Measurements from ENCODE around the gene ZNF580. TPM values are rescaled to one million over a fixed set of nuclear protein-coding genes. Genes with fewer than 3 reads are reported as not detected.

The ZNF580 gene
- total and polyA plus RNA-seq, 9 of the 15 experiments (the other 6 are each of a cell fraction or from before 2014, with no cell fraction given): 2.3 to 47.4 (median 6.0) TPM

DNA sequence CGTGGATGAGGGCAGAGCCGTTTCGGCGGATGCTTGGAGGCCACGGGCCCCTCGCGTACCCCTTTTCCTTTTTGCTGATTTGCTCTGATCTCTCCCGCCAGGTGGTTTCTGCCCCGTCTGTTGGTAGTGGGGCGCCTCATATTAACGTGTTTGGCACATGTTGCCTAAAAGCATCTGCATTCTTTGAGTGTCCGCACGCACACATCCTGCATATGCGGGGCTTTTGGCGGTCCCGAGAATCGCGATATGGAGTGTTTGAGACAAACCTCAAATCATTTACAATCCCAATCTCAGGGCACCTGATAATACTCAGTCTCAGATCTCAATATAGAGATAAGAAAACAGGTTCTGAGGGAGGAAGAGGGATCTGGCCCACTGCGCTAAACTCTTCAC is 14.8 kb downstream of the ZNF580 start (continued):
- TF ChIP-seq, protein P1, sequence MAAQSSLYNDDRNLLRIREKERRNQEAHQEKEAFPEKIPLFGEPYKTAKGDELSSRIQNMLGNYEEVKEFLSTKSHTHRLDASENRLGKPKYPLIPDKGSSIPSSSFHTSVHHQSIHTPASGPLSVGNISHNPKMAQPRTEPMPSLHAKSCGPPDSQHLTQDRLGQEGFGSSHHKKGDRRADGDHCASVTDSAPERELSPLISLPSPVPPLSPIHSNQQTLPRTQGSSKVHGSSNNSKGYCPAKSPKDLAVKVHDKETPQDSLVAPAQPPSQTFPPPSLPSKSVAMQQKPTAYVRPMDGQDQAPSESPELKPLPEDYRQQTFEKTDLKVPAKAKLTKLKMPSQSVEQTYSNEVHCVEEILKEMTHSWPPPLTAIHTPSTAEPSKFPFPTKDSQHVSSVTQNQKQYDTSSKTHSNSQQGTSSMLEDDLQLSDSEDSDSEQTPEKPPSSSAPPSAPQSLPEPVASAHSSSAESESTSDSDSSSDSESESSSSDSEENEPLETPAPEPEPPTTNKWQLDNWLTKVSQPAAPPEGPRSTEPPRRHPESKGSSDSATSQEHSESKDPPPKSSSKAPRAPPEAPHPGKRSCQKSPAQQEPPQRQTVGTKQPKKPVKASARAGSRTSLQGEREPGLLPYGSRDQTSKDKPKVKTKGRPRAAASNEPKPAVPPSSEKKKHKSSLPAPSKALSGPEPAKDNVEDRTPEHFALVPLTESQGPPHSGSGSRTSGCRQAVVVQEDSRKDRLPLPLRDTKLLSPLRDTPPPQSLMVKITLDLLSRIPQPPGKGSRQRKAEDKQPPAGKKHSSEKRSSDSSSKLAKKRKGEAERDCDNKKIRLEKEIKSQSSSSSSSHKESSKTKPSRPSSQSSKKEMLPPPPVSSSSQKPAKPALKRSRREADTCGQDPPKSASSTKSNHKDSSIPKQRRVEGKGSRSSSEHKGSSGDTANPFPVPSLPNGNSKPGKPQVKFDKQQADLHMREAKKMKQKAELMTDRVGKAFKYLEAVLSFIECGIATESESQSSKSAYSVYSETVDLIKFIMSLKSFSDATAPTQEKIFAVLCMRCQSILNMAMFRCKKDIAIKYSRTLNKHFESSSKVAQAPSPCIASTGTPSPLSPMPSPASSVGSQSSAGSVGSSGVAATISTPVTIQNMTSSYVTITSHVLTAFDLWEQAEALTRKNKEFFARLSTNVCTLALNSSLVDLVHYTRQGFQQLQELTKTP (IDR thresholded peaks at IDR 0.05; ENCODE audit: low read depth in 1 of 2, partially characterized antibody in 2 of 2): peak in 1 of 2 experiments; percentile 58
- TF ChIP-seq FOXK1 (CRISPR knock-in tag; IDR thresholded peaks at IDR 0.05; ENCODE audit: borderline replicate concordance) (peak; percentile 92; the same call in 1 of the 2 replicates), EP400 (IDR thresholded peaks at IDR 0.05) (peak; percentile 80), ZNF551 (CRISPR knock-in tag; IDR thresholded peaks at IDR 0.05) (no peak), FOXJ2 (tag; IDR thresholded peaks at IDR 0.05) (no peak), GABPA (tag; conservative IDR thresholded peaks at IDR 0.05; ENCODE audit: low read depth) (peak; percentile 69), FOXK2 (conservative IDR thresholded peaks at IDR 0.05 in 1 of 2, IDR thresholded peaks at IDR 0.05 in 1 of 2; ENCODE audit: low read depth in 2 of 2) (0 out of 4 replicates have a peak, but pooled peaks of 1 of the 2 experiments have one; percentile 9), GATA2 (CRISPR knock-in tag; IDR thresholded peaks at IDR 0.05) (peak; percentile 12; the same call in 1 of the 2 replicates)
- TF ChIP-seq, protein P2, sequence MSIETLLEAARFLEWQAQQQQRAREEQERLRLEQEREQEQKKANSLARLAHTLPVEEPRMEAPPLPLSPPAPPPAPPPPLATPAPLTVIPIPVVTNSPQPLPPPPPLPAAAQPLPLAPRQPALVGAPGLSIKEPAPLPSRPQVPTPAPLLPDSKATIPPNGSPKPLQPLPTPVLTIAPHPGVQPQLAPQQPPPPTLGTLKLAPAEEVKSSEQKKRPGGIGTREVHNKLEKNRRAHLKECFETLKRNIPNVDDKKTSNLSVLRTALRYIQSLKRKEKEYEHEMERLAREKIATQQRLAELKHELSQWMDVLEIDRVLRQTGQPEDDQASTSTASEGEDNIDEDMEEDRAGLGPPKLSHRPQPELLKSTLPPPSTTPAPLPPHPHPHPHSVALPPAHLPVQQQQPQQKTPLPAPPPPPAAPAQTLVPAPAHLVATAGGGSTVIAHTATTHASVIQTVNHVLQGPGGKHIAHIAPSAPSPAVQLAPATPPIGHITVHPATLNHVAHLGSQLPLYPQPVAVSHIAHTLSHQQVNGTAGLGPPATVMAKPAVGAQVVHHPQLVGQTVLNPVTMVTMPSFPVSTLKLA (conservative IDR thresholded peaks at IDR 0.05): peak; percentile 78 to 93
- TF ChIP-seq, protein P3, sequence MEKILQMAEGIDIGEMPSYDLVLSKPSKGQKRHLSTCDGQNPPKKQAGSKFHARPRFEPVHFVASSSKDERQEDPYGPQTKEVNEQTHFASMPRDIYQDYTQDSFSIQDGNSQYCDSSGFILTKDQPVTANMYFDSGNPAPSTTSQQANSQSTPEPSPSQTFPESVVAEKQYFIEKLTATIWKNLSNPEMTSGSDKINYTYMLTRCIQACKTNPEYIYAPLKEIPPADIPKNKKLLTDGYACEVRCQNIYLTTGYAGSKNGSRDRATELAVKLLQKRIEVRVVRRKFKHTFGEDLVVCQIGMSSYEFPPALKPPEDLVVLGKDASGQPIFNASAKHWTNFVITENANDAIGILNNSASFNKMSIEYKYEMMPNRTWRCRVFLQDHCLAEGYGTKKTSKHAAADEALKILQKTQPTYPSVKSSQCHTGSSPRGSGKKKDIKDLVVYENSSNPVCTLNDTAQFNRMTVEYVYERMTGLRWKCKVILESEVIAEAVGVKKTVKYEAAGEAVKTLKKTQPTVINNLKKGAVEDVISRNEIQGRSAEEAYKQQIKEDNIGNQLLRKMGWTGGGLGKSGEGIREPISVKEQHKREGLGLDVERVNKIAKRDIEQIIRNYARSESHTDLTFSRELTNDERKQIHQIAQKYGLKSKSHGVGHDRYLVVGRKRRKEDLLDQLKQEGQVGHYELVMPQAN (IDR thresholded peaks at IDR 0.05; ENCODE audit: borderline replicate concordance): peak; percentile 91
- TF ChIP-seq, protein P4, sequence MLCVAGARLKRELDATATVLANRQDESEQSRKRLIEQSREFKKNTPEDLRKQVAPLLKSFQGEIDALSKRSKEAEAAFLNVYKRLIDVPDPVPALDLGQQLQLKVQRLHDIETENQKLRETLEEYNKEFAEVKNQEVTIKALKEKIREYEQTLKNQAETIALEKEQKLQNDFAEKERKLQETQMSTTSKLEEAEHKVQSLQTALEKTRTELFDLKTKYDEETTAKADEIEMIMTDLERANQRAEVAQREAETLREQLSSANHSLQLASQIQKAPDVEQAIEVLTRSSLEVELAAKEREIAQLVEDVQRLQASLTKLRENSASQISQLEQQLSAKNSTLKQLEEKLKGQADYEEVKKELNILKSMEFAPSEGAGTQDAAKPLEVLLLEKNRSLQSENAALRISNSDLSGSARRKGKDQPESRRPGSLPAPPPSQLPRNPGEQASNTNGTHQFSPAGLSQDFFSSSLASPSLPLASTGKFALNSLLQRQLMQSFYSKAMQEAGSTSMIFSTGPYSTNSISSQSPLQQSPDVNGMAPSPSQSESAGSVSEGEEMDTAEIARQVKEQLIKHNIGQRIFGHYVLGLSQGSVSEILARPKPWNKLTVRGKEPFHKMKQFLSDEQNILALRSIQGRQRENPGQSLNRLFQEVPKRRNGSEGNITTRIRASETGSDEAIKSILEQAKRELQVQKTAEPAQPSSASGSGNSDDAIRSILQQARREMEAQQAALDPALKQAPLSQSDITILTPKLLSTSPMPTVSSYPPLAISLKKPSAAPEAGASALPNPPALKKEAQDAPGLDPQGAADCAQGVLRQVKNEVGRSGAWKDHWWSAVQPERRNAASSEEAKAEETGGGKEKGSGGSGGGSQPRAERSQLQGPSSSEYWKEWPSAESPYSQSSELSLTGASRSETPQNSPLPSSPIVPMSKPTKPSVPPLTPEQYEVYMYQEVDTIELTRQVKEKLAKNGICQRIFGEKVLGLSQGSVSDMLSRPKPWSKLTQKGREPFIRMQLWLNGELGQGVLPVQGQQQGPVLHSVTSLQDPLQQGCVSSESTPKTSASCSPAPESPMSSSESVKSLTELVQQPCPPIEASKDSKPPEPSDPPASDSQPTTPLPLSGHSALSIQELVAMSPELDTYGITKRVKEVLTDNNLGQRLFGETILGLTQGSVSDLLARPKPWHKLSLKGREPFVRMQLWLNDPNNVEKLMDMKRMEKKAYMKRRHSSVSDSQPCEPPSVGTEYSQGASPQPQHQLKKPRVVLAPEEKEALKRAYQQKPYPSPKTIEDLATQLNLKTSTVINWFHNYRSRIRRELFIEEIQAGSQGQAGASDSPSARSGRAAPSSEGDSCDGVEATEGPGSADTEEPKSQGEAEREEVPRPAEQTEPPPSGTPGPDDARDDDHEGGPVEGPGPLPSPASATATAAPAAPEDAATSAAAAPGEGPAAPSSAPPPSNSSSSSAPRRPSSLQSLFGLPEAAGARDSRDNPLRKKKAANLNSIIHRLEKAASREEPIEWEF (CRISPR knock-in tag; IDR thresholded peaks at IDR 0.05): no peak
- TF ChIP-seq, protein P5, sequence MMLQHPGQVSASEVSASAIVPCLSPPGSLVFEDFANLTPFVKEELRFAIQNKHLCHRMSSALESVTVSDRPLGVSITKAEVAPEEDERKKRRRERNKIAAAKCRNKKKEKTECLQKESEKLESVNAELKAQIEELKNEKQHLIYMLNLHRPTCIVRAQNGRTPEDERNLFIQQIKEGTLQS (IDR thresholded peaks at IDR 0.05): no peak
- TF ChIP-seq, protein P5 (CRISPR knock-in tag; conservative IDR thresholded peaks at IDR 0.05): 0 out of 2 replicates have a peak, but pooled peaks have one; percentile 32
